ENCODE measurements around the gene SDCBP2.

Gene SDCBP2

GRCh38 chr20:1294497-1294896 is 34.4 kb downstream of the SDCBP2 start:
- DNase-seq, result no peak

- DNase-seq, result no peak
Measured at GRCh38 chr20:1293641-1294379, 35.1 kb downstream of the SDCBP2 start.

- no peak for DNase-seq
Measured at GRCh38 chr20:1292620-1293019, 36.3 kb downstream of the SDCBP2 start.

GRCh38 chr20:1291191-1291741 is 37.7 kb downstream of the SDCBP2 start:
- DNase-seq, result peak; percentile 39

GRCh38 chr20:1287787-1288569 is 41.0 kb downstream of the SDCBP2 start:
- DNase-seq, result no peak

- DNase-seq, result no peak
Measured at GRCh38 chr20:1287306-1287705, 41.6 kb downstream of the SDCBP2 start.

- DNase-seq, result no peak
Measured at GRCh38 chr20:1286267-1287024, 42.5 kb downstream of the SDCBP2 start.

GRCh38 chr20:1283522-1284510 is 45.1 kb downstream of the SDCBP2 start:
- no peak for DNase-seq

GRCh38 chr20:1282966-1283365 is 46.0 kb downstream of the SDCBP2 start:
- DNase-seq, result no peak

GRCh38 chr20:1281279-1282057 is 47.5 kb downstream of the SDCBP2 start:
- no peak for DNase-seq

- DNase-seq, result no peak
Measured at GRCh38 chr20:1280195-1281102, 48.5 kb downstream of the SDCBP2 start.

- no peak for DNase-seq
Measured at GRCh38 chr20:1278993-1279392, 49.9 kb downstream of the SDCBP2 start.

GRCh38 chr20:1277529-1278322 is 51.2 kb downstream of the SDCBP2 start:
- DNase-seq, result no peak

GRCh38 chr20:1275919-1276318 is 53.0 kb downstream of the SDCBP2 start:
- no peak for DNase-seq

- DNase-seq, result no peak
Measured at GRCh38 chr20:1274485-1275311, 54.2 kb downstream of the SDCBP2 start.

- no peak for DNase-seq
Measured at GRCh38 chr20:1273366-1273765, 55.6 kb downstream of the SDCBP2 start.

GRCh38 chr20:1272368-1273100 is 56.4 kb downstream of the SDCBP2 start:
- DNase-seq, result no peak

GRCh38 chr20:1269850-1270249 is 59.1 kb downstream of the SDCBP2 start:
- no peak for DNase-seq
